Smooth muscle cell of the brain vasculature (primary cell): ENCODE measurements around the gene CALM3.
"Not testable (repeated sequence)": the region's sequence is repeated elsewhere in the genome, so short reads cannot be mapped to it uniquely, and the experiment has no call there.

Experiments
- DNase-seq: peaks from one replicate; pipeline ENCODE4 v3.0.0-alpha.2; 2012; ENCODE audit warnings: low read depth, low spot score

CALM3 gene

DNA sequence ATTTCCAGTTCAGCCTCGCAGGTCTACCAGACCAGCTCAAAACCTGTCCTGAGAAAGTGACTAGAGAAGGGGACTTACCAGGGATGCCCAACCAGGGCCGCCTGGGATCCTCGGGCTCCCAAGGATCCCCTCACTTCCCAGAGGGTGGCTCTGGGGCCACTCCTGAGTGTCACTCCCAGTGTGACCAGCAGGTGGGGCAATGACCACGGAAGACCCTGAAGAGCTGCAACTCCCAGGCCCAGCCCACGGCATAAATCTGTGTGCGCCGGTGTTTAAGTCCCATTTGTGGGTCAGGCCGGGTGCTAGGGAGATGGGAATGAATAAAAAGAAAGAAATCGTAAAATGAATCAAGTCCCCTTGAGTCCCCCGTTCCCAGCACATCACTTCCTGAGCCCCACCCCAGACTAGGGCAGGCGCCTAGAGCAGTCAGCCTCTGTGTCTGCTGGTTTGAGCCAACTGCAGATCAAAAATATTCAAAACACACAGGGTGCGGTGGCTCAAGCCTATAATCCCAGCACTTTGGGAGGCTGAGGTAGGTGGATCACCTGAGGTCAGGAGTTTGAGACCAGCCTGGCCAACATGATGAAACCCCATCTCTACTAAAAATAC lies 13.1 kb downstream of the CALM3 start:
- DNase-seq: peak; percentile 57

GRCh38 chr19:46615966-46616365 lies 14.8 kb downstream of the CALM3 start:
- DNase-seq: no peak

DNA sequence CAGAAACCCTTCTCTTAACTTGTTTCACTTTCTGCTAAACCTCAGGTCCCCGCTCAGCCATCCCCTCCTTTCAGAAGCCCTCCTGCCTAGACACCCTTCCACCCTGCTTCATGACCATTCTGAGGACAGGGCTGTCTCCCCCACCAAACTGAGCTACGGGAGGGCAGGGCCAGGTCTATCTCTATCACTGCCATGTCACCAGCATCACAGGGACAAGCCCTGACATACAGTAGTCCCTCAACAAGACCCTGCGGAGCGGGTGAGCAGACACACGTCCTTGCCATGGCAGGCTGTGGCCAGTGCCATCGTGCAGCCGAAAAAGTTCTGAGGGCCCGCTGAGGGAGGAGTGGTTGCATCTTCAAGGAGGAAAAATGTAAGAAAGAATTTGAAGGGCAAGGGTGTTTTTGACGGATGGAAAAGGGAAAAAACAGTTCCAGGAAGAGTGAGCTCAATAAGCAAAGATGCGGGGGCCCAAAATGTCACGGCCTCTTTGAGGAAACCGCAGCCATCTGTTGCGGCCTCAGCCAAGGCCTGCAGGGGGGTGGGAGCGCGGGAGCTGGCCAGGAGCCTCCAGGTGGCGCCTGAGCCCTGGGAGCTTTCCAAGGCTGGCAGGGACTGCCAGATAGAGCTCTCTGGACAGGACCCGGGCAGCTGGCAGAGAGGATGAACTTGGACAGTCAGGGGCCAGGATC lies 15.6 kb downstream of the CALM3 start:
- no peak for DNase-seq

- no peak for DNase-seq
These were observed 16.5 kb downstream of the CALM3 start for GRCh38 chr19:46617601-46618000.

GRCh38 chr19:46618670-46619231 lies 17.6 kb downstream of the CALM3 start:
- no peak for DNase-seq

DNA sequence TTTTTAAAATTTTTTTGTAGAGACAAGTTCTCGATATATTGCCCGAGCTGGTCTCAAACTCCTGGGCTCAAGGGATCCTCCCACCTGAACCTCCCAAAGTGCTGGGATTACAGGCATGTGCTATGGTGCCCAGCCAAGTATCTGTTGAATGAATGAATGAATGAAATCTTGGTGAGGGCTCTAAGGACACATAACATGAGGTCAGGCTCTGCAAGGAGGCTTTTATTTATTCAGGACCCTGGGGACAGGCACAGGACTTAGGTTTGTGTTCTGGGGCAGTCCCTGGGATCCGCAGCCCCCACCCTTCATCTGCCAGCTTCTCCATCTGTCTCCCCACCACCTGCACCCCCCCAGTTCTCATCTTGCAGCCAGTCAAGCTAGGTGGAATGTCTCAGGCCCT lies 19.1 kb downstream of the CALM3 start:
- DNase-seq: no peak

DNA sequence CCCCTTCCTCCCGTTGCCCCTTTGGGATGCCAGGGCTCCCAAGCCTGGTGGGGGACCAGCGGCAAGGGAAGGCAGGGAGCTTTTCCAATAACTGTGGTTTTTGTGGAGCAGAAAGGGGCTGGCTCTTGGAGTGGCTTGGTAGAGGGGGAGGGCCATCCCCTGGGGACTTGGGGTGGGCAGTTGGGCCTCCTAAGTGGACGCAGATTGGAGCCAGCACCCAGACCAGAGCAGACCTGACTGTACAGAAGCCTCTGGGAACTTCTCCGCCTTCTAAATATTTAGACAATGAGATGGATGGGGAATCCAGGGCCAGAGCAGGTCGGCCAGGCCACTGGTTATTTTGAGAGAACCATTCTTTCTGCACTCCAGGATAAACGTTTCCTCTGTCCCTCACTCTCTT lies 19.6 kb downstream of the CALM3 start:
- no peak for DNase-seq

DNA sequence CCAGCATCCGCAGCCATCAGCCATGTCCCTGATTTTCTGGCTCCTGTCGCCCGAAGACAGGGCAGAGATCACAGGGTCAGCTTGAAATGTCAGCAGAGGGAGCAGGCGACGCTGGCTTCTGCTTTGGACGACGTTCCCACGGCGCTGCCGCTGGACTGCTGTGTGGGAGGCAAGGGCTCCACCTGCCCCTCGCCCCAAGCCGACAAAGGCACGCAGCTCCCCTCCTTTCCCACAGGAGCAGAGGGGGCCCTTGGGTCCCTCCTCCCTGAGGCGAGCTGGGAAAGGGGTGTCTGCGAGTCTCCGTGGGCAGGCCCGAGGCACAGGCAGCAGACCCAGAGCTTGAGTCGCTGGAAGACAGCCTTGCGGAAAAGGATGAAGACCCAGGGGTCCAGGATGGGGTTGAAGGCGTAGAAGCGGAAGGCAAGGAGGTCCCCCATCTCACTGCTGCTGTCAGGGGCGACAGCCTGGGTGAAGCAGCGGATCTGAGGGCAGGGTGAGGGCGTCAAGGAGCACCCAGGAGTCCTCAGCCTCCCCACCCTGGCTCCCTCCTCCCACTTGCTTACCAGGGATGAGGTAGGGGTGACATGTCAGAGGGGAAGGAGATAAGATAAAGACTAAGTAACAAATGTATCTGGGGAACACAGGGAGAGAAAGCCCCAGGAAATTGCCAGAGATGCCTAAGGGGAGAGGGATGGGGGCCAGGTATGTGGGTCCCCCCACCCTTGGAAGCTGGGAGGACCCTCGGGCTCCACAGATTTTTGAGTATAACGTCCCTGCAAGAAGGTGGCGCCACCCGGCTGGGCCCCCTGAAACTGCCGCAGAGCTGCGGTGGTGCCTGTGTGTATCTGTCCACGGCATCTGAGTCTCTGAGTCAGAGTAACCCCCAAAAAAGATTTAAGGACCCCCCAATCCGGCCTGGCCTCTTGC lies 20.3 kb downstream of the CALM3 start:
- DNase-seq: no peak

GRCh38 chr19:46622118-46622446 lies 21.0 kb downstream of the CALM3 start:
- no peak for DNase-seq

DNA sequence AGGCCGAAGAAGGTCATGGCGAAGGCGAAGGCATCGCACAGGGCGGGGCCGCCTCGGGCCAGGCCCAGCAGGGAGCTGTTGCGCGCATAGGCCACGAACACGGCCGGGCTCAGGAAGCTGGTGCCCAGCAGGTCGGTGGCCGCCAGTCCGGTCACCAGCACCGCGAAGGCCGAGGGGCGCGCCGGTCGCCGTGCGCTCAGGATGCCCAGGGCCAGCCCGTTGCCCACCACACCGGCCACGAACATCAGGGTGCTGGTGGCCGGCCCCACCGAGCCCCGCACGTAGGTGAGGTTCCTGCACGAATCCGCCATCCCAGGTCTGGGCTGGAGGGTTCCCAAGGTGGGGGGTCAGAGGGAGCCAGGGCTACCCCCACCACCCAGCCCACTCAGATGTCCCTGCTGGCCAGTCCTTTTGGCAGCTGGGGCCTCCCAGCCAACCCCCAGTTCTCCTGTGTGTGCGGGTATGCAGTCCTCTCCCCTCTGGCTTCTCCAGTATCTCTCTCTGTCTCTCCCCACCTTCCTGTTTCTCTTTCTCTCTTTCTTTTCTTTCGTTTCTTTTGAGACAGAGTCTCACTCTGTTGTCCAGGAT lies 22.9 kb downstream of the CALM3 start:
- DNase-seq: no peak

DNA sequence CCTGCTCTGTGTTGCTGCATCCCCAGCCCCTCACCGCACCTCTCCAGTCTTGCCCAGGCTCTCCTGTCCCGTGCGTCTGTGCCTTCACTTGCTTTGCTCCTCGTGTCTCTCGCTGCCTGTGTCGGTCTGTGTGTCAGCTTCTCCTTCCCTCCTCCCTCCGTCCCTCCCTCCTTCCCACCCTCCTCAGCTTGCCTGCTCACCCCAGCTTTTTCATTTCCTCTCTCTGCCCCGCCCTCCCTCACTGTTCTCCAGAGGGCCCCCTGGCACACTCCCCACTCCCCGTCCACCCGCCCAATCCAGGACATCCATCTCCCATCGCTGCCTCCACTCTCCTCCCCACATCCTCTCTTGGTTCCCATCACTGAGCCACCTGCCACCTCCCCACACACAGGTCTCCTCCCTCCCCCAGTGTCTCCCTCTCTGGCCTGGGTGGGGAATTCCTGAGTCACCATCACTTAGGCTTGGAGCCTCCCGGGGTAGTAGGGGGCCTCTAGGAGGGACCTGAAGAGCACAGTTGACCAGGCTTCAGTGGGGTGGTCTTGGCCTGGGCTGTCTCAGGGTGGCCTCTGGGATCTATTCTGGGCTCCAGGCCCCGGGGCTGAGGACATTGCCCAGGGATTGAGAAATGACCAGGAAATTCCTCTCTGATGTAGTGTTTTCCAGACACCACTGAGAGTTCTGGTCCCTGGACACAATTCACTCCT lies 24.0 kb downstream of the CALM3 start, which contains the start of gene PTGIR:
TSS of gene PTGIR (minus strand) at position 132 of the 704 bp plus-strand sequence. CDS start 864 bp downstream, outside the sequence.
- DNase-seq: no peak

DNA sequence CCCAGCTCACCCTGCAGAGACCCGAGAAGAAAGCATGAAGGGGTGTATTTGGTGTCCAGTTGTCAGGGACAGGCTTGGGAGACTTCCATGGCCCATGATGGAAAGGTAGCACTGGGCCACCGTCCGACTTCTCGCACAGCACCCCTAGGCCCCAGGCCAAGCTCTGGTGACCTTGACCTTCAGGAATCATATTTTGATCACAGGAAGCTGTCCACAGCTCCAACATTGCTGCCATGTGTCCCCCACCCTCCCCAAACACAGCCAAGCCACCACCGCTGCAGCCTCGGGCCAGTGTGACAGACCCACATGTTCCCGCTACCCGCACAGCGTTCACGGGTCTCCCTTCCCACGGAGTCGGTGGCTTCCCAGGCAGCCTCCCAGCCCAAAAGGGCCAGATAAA lies 24.6 kb downstream of the CALM3 start:
- no peak for DNase-seq

- DNase-seq: no peak
These were observed 25.3 kb downstream of the CALM3 start for GRCh38 chr19:46626446-46626845.

- not testable (repeated sequence) for DNase-seq
These were observed 27.8 kb downstream of the CALM3 start for GRCh38 chr19:46628970-46629369.

GRCh38 chr19:46629546-46630025 lies 28.5 kb downstream of the CALM3 start:
- no peak for DNase-seq

- DNase-seq: no peak
These were observed 29.6 kb downstream of the CALM3 start for GRCh38 chr19:46630586-46631205.

- no peak for DNase-seq
These were observed 30.4 kb downstream of the CALM3 start for GRCh38 chr19:46631481-46631880.

GRCh38 chr19:46633130-46633529 lies 32.0 kb downstream of the CALM3 start:
- no peak for DNase-seq

- no peak for DNase-seq
These were observed 33.0 kb downstream of the CALM3 start for GRCh38 chr19:46634045-46634655.

- no peak for DNase-seq
These were observed 33.6 kb downstream of the CALM3 start for GRCh38 chr19:46634656-46635218.
